Measurements from ENCODE around the gene ZMIZ2.
"Not testable (repeated sequence)": the region's sequence is repeated elsewhere in the genome, so short reads cannot be mapped to it uniquely, and the experiment has no call there.

The ZMIZ2 gene

DNA sequence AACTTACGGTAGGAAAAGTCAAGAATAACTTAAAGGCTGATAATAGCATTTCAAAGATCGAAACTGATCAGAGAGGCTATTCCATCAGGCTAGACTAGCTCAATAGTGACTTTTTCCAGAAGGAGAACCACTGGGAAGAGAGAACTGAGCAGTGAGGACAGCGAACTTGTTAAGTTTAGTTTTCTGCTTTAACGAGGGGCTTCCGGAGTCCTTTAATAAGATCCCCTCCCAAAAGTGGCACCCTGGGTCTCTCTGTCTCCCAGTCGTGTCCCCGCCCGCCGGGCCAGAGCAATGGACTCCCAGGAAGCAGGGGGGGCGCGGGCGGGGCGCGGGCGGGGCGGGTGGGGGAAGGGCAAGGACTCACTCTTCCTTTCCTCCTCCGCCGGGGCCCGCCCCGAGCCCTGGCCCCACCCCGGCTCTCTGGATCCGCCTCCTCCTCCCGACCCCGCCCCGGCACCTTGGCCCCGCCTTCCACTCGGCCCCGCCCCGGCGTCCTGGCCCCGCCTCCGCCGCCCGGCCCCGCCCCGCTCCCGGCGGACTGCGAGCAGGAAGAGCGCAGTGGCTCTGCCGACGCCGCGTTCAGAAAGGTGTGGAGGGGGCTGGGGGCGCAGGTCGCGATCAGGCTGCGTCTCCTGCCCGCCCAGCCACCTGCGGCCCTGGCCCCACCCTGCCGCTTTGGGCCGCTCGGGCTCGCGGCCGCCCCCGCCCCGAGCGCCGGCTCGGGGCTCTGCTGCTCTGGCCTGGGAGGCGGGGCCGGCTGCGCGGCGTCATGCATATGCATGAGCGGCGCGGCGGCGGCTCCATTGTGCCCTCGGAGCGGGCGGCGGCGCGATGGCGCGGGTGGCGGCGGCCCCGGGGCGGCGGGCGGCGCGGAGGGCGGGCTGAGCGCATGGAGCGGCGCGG, at the start of gene ZMIZ2:
Gene ZMIZ2 (plus strand): TSS at position 803 of the 903 bp plus-strand sequence. CDS start 7,403 bp downstream, outside the sequence.
- DNase-seq, result peak; percentile 89 to 92

- DNase-seq, result not testable (repeated sequence)
These were observed 49.0 kb upstream of the ZMIZ2 start for GRCh38 chr7:44699598-44699997.

- no peak for DNase-seq
These were observed 48.3 kb upstream of the ZMIZ2 start for GRCh38 chr7:44700322-44700721.

GRCh38 chr7:44703391-44703790, 45.3 kb upstream of the ZMIZ2 start:
- DNase-seq, result not testable (repeated sequence)

DNA sequence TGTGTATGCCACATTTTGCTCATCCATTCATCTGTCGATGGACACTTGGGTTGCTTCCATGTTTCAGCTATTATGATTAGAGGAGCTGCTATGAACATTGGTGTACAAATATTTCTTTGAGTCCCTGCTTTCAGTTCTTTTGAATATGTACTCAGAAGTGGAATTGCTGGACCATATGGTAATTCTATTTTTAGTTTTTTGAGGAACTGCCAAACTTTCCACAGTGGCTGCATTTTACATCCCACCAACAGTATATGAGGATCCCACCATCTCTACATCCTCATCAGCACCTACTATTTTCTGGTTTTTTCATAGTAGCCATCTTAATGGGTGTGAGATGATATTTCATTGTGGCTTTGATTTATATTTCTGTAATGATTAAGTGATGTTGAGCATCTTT, 44.7 kb upstream of the ZMIZ2 start:
- no peak for DNase-seq

GRCh38 chr7:44705434-44705833, 43.2 kb upstream of the ZMIZ2 start:
- no peak for DNase-seq

GRCh38 chr7:44706788-44707557, 41.7 kb upstream of the ZMIZ2 start:
- DNase-seq, result no peak

GRCh38 chr7:44707558-44708230, 41.0 kb upstream of the ZMIZ2 start:
- no peak for DNase-seq

DNA sequence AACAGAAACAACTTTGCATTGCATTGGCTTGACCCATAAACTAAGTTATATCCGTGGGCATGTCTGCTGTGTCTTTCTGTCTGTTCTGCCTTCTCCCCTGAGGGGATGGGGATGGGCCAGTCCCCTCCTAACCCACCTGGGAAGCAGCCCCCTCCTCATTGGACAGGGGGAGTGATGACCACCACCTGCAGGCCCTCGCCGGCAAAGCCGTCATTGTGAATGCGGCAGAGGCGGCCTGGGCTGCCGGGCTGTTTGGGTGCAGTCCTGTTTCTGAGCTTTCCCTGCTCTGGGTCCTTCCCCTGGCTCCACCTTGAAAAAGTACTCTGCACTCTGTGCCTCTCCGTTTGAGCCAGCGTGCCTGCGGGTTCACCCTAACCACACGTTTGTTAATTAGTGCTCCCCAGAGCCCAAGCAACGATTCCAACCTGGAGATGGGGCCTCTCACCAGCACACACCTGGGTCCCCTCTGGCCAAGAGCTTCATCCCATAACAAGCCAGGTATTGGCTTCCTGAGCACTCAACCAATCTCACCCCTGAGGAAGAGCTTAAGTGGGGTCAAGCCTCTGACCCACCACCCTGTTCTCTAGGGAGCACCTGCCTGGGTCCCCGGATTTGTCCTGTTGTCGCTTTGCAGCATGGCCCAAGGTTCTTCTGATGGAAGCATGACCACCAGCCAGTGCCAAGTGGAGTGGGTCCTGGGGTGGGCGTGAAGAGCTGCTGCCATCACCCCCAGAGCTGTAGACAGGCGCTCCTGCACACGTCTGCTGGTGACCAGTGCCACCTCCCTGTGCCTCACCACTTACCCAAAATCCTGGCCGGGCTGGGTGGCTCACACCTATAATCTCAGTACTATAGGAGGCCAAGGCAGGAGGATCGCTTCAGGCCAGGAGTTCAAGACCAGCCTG, 39.4 kb upstream of the ZMIZ2 start:
- DNase-seq, result no peak

- DNase-seq, result no peak
These were observed 38.6 kb upstream of the ZMIZ2 start for GRCh38 chr7:44709945-44710596.

DNA sequence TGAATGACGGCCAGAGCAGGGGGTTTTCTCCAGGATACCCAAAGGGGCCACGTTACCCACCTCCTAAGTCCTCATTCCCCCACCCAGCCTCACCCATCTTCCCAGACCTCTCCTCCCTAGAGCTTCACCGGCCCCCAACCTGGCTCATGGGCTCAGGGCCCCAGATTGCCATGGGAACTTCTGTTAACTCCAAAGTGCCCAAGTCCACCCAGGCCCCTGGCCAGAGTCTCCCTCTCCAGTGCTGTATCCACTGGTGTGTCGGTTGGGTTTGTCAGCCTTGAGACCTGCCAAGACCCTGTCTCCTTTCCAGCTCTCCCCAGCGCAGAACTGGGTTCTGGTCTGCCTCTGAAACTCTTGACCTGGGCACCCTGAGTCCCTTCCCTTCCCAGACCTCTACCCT, 37.1 kb upstream of the ZMIZ2 start:
- no peak for DNase-seq

- DNase-seq, result no peak
These were observed 36.6 kb upstream of the ZMIZ2 start for GRCh38 chr7:44712012-44712411.

DNA sequence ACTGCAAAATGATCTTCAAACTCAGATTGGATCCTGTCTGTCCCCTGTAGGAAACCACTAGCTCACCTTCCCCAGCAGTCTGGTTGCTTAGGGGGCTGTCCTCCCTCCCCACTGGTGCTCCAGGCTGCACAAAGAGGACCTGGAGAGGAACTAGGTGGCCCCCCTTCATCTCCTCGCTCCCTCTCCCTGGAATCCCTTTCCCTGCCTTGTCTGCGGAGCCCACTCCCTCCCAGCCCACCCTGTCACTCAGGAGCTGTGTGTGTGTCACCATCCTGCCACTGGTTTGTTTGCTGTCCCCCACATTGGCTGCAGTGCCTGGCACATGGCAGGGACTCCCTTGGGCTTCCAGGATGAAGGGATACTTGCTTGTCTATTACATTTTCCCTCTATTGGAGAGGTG, 35.5 kb upstream of the ZMIZ2 start:
- no peak for DNase-seq

DNA sequence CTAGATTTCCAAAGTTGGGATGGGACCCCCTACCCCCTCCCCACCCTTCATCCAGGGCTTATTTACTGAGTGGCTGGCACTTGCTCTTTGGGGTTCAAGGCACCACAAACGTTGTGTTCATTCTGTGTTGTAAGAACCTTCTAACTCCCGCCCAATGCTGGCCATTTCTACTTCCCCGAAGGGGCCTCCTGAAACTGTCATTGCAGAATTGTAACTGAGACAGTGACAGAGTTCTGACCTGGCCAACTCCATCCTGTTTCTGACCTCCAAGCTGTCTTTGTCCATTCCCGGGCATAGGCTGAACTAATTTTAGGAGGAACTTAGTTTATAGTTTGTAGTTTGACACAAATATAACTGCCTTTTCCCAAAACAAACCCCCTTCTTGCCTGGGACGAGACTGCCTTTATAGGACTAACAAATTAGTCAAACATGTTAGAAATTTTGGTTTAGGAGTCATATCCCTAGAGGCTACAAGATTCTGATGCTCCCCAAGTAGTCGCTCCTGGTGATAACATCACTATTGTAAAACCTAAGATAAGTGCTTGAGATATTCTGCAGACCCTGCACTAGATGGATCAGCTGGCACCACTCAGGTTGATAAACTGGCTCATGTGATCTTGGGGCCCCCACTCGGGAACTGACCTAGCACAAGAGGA, 34.8 kb upstream of the ZMIZ2 start:
- no peak for DNase-seq

- no peak for DNase-seq
These were observed 32.4 kb upstream of the ZMIZ2 start for GRCh38 chr7:44716205-44716604.

DNA sequence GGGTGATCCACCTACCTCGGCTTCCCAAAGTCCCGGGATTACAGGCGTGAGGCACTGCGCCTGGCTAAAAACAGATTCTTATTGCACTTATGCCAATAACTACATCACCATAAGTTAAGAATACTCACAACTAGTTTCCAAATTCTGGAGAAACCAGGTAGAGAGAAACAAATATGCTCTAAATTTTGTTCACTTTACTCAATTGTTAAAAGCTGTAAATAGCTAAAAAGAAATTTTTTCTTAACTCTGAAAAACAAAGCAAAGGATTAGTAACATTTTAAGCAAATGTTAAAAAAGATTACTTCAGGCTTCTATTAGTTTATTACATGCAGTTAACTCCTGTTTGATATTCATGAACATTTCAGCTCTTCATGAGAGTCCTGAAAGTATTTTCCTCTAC, 28.3 kb upstream of the ZMIZ2 start:
- no peak for DNase-seq

DNA sequence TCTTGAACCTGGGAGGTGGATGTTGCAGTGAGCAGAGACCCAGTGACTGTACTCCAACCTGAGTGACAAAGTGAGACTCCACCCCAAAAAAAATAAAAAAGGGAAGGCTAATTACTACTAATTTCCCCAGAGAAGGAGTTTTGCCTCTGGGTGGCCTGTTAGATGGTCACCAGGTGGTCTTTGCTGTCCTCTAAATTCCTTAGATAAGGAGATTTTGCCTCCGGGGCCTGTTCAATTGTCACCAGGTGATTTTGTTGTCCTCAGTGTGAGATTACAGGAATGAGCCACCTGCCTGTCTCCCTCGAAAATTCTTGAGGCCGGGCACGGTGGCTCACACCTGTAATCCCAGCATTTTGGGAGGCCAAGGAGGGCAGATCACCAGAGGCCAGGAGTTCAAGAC, 24.4 kb upstream of the ZMIZ2 start:
- DNase-seq, result no peak

DNA sequence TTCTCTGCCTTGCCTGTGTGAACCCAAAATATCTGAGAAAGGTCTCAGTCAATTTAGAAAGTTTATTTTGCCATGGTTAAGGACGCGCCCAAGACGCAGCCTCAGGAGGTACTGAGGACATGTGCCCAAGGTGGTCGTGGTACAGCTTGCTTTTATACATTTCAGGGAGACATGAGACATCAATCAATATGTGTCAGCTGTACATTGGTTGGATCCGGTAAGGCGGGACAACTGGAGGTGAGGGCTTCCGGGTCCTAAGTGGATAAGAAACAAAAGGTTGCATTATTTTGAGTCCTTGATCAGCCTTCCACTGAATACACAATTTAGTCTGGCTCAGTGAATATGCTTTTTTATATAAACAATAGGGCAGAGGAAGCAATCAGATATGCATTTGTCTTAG, 22.4 kb upstream of the ZMIZ2 start:
- DNase-seq, result not testable (repeated sequence)

DNA sequence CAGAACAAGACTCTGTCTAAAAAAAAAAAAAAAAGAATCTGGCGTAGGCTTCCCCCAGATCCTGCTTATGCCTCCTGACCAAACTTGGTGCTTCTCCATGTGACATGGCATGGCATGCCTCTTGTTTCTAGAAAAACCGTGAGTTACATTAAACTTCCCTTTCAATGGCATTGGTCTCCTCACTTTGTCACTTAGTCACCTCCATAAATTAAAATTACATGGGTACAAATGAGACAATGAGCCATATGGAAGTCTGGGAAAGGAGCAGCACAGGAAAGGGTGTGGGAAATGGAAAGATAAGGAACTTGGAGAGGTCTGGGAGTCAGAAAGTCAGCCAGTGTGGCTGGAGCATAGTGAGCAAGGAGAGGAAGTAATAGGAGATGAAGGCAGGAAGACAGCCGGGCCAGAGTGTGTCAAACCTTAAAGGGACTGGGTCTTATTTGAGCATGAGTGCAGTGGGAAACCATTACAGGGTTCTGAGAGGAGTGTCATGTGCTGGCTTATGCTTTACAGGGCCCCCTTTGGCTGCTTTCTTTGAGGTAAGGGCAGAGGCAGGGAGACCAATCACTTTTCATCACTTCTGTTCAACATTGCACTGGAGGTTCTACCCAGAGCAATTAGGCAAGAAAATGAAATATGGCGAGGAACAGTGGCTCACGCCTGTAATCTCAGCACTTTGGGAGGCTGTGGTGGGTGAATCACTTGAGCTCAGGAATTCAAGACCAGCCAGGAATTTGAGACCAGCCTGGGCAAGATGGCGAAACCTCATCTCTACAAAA, 21.3 kb upstream of the ZMIZ2 start:
- DNase-seq, result no peak

GRCh38 chr7:44727937-44728262, 20.7 kb upstream of the ZMIZ2 start:
- DNase-seq, result no peak
